PC-9 (cell line): ENCODE data around the gene ZNF71.

Source experiments
- EZH2 ChIP-seq: fragments of 200-600 bp; sonication (generic); IDR thresholded peaks from 2 replicates; pipeline ENCODE4 v1.8.0; 2017; ENCODE audit warnings: antibody characterized with exemption, low read depth
- TF ChIP-seq, protein P1 (sequence below): fragments of 200-600 bp; sonication (generic); conservative IDR thresholded peaks from 2 replicates; pipeline ENCODE4 v1.6.1; 2017; ENCODE audit warnings: mixed run types, antibody characterized with exemption, mild to moderate bottlenecking, moderate library complexity

DNA sequence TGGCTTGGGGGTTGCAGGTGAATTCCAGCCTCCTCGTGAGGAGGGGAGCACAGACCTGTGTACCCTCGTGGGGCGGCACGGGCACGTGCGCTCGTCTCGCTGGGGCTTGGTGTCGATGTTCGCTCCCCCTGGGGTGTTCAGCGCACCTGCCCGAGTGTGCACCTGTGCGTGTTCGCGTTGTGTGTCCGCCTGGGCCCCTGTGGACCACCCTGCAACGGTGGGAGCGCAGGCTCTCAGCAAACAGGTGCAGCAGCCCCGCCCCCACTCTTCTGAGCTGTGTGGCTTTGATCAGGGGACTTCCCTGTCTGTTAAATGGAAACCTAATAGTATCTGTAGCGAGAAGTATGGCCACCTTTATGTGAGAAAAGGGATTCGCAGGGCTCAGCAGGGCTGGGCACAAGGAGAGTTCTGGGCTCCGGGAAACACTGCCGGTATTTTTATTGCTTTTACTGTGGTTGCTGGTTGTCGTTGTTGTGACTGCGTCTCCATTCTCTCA is 48.4 kb downstream of the ZNF71 start:
- TF ChIP-seq, protein P1, sequence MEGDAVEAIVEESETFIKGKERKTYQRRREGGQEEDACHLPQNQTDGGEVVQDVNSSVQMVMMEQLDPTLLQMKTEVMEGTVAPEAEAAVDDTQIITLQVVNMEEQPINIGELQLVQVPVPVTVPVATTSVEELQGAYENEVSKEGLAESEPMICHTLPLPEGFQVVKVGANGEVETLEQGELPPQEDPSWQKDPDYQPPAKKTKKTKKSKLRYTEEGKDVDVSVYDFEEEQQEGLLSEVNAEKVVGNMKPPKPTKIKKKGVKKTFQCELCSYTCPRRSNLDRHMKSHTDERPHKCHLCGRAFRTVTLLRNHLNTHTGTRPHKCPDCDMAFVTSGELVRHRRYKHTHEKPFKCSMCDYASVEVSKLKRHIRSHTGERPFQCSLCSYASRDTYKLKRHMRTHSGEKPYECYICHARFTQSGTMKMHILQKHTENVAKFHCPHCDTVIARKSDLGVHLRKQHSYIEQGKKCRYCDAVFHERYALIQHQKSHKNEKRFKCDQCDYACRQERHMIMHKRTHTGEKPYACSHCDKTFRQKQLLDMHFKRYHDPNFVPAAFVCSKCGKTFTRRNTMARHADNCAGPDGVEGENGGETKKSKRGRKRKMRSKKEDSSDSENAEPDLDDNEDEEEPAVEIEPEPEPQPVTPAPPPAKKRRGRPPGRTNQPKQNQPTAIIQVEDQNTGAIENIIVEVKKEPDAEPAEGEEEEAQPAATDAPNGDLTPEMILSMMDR = no peak
- no peak for TF ChIP-seq EZH2
